Lung (tissue), 12 donors: ENCODE data around the gene TEX51. TPM values are rescaled to one million over a fixed set of nuclear protein-coding genes. Genes with fewer than 3 reads are reported as not detected.

Source experiments
- ATAC-seq: fragments of 200-7000 bp; cut with Tn5 transposase; one replicate; pipeline ENCODE4 v1.9.1; 2020; ENCODE audit warnings: moderate number of reproducible peaks; ENCODE audit not compliant: insufficient read depth, low FRiP score
- DNase-seq, 3 donors: peaks; one replicate each; pipeline ENCODE4 v3.0.0-alpha.2; 2013 to 2017
- H3K27ac ChIP-seq, 2 donors: one replicate each; pipeline ENCODE4 v1.5.1; 2013; ENCODE audit warnings: mild to moderate bottlenecking in 2 of 2, moderate library complexity in 2 of 2, control low read depth in 1 of 2, inconsistent platforms in 1 of 2, low read depth in 1 of 2, low read length in 1 of 2
- H3K27me3 ChIP-seq, 3 donors: one replicate each; pipeline ENCODE4 v1.5.1; 2013; ENCODE audit warnings: low read length in 2 of 3; ENCODE audit not compliant: control insufficient read depth in 3 of 3, insufficient read depth in 3 of 3
- H3K36me3 ChIP-seq, 4 donors: one replicate each; pipeline ENCODE4 v1.5.1; 2013; ENCODE audit warnings: low read length in 4 of 4, mild to moderate bottlenecking in 1 of 4, moderate library complexity in 1 of 4; ENCODE audit not compliant: control insufficient read depth in 4 of 4, insufficient read depth in 4 of 4
- H3K4me1 ChIP-seq, 5 donors: one replicate each; pipeline ENCODE4 v1.5.1; 2013; ENCODE audit warnings: low read length in 5 of 5, mild to moderate bottlenecking in 2 of 5, moderate library complexity in 1 of 5; ENCODE audit not compliant: control insufficient read depth in 5 of 5, insufficient read depth in 5 of 5
- H3K4me3 ChIP-seq: one replicate; pipeline ENCODE4 v1.5.1; 2013; ENCODE audit warnings: mild to moderate bottlenecking, control low read depth, moderate library complexity
- H3K9ac ChIP-seq, 2 donors: one replicate each; pipeline ENCODE4 v1.5.1; 2013; ENCODE audit warnings: low read length in 2 of 2, control low read depth in 1 of 2; ENCODE audit not compliant: insufficient read depth in 1 of 2
- H3K9me3 ChIP-seq, 4 donors: one replicate each; pipeline ENCODE4 v1.5.1; 2013; ENCODE audit warnings: low read length in 3 of 4, mild to moderate bottlenecking in 1 of 4, moderate library complexity in 1 of 4; ENCODE audit not compliant: control insufficient read depth in 4 of 4, insufficient read depth in 3 of 4
- WGBS, 2 donors: extraction: QIAGEN DNeasy Blood & Tissue Kit; methylation state at CpG; one replicate each; pipeline ENCODE4 v1.1.7; 2013; 5-methylcytosine and 5-hydroxymethylcytosine counted together
- polyA plus RNA-seq, 2 donors: library from polyadenylated mRNA; stranded (reverse); fragments of 200-250 nt; gene quantifications; one replicate each; pipeline ENCODE4 v1.2.1, GENCODE V29; 2013
- total RNA-seq, 2 donors: library from RNA; depleted of rRNA in 1 of 2; stranded (reverse); fragments of >200 nt in 1 of 2; gene quantifications; one replicate each; pipeline ENCODE4 v1.2.1, GENCODE V29; 2014 to 2021
- TF ChIP-seq, protein P1 (sequence below): IDR thresholded peaks from 2 replicates; pipeline ENCODE4 v1.5.1; 2012; ENCODE audit warnings: mild to moderate bottlenecking; ENCODE audit errors: control extremely low read depth, extremely low read depth
- donor health status: control.
- donor health status: control.
- donor health status: Bipolar disorder and iron deficiency.
- donor health status: healthy.
- donor health status: DM: yes; HTN: yes; CAD: no.

The TEX51 gene
- total and polyA plus RNA-seq, 4 donors, result not detected

DNA sequence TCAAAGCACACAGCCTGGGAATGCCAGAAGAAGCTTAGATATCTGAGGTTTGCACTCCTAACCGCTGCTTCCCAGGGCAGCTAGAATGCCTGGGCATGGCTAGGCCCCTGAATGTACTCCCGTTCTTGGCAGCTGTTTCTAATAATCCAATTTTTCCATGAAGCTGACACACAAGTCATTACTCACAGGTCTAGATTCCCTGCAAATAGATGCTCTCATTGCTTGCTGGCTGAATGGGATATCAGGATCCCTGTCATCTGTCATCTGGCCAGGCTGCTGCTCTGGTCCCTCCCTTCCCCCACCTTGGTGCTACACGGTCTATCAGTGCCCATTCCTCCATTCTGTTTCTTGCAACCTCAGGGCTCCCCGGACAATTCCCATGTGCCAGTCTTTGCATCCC lies 40.7 kb upstream of the TEX51 start:
- no peak for DNase-seq
- H3K27ac ChIP-seq, result no peak overlapping the region
- H3K4me3 ChIP-seq, result no peak overlapping the region
- no peaks in the 10 kb centered on the region for H3K36me3 ChIP-seq
- H3K9ac ChIP-seq, result no peak overlapping the region
- no peak for ATAC-seq
- no peaks in the 10 kb centered on the region for H3K27me3 ChIP-seq
- H3K4me1 ChIP-seq, result peaks cover 0 to 3% (median 0%) of the 10 kb centered on the region in 5 donors
- TF ChIP-seq, protein P1, sequence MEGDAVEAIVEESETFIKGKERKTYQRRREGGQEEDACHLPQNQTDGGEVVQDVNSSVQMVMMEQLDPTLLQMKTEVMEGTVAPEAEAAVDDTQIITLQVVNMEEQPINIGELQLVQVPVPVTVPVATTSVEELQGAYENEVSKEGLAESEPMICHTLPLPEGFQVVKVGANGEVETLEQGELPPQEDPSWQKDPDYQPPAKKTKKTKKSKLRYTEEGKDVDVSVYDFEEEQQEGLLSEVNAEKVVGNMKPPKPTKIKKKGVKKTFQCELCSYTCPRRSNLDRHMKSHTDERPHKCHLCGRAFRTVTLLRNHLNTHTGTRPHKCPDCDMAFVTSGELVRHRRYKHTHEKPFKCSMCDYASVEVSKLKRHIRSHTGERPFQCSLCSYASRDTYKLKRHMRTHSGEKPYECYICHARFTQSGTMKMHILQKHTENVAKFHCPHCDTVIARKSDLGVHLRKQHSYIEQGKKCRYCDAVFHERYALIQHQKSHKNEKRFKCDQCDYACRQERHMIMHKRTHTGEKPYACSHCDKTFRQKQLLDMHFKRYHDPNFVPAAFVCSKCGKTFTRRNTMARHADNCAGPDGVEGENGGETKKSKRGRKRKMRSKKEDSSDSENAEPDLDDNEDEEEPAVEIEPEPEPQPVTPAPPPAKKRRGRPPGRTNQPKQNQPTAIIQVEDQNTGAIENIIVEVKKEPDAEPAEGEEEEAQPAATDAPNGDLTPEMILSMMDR, result no peak
- H3K9me3 ChIP-seq, result peaks cover 0 to 4% (median 0%) of the 10 kb centered on the region in 4 donors
- WGBS, 2 donors, result 79 to 83% methylated on average over 4 of the region's 4 CpGs

DNA sequence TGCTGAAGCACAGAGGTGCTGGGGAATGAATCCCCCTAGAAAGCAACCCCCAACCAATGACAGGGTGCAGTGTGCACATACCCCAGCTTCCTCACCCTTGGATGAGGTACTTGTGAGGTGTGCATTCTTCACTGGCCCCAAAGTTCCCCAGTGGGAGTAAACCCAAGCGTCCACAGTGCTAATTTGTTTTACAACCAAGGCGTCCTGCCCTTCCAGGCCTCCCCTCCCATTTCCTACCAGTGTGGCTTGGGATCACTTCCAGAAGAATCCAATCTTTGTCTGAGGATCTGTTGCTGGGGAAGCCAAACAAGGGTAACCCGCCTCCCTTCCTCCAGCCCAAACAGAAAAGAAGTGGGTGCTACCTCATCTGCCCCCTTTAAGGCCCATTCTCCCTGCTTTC lies 40.3 kb upstream of the TEX51 start:
- no peak overlapping the region for H3K9ac ChIP-seq
- peaks cover 0 to 3% (median 0%) of the 10 kb centered on the region in 5 donors for H3K4me1 ChIP-seq
- H3K27ac ChIP-seq, result no peak overlapping the region
- no peaks in the 10 kb centered on the region for H3K36me3 ChIP-seq
- H3K9me3 ChIP-seq, result peaks cover 0 to 4% (median 0%) of the 10 kb centered on the region in 4 donors
- no peaks in the 10 kb centered on the region for H3K27me3 ChIP-seq
- TF ChIP-seq, protein P1, result no peak
- no peak for ATAC-seq
- no peak for DNase-seq
- 64 to 81% methylated on average over 3 of the region's 3 CpGs for WGBS, 2 donors
- no peak overlapping the region for H3K4me3 ChIP-seq

DNA sequence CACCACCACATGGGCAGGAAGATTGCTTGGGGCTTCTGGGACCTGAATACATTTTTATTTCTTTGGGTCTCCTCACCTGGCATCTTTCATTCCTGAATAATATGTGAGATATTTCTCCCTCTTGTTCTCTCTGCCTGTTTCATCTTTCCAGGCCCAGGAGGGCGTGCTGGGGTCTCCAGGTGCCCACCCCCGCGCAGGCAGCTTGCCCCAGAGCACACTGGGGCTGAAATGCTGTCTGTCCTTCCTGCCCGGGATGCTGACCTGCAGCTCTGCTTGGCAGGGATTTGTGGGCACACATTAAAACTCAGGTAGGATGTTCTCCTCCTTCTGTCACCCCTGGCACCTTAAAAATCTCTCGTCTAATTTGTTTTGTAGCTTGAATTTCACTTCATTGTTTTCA lies 39.7 kb upstream of the TEX51 start:
- TF ChIP-seq, protein P1, result no peak
- no peak overlapping the region for H3K9ac ChIP-seq
- no peak overlapping the region for H3K4me3 ChIP-seq
- H3K36me3 ChIP-seq, result no peaks in the 10 kb centered on the region
- DNase-seq (no peak), ATAC-seq (no peak)
- 68 to 81% methylated on average over 5 of the region's 5 CpGs for WGBS, 2 donors
- H3K27ac ChIP-seq, result no peak overlapping the region
- peaks cover 0 to 4% (median 0%) of the 10 kb centered on the region in 4 donors for H3K9me3 ChIP-seq
- no peaks in the 10 kb centered on the region for H3K27me3 ChIP-seq
- peaks cover 0 to 3% (median 0%) of the 10 kb centered on the region in 5 donors for H3K4me1 ChIP-seq

DNA sequence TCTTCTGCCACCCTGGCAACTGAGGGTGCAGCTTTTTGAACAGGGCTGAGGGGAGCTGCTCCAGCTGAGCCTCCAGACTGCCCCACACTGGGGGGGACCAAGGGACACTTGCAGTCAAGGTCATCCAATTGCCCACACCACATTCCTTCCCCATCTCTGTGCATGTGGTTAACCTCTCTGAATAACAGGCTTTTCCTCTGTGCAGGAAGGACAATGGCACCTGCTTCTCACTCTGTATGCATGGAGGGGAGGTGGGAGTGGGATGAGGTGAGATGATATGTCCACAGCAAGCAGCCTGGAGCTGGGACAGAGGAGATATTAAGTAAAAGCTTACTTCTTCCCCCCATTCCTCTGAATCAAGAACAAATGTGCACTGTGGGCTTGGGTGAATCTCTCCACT lies 39.1 kb upstream of the TEX51 start:
- ATAC-seq (no peak), DNase-seq (no peak)
- H3K4me3 ChIP-seq, result no peak overlapping the region
- H3K9me3 ChIP-seq, result peaks cover 0 to 4% (median 0%) of the 10 kb centered on the region in 4 donors
- H3K27ac ChIP-seq, result no peak overlapping the region
- no peak overlapping the region for H3K9ac ChIP-seq
- TF ChIP-seq, protein P1, result no peak
- H3K27me3 ChIP-seq, result no peaks in the 10 kb centered on the region
- H3K36me3 ChIP-seq, result no peaks in the 10 kb centered on the region
- peaks cover 0 to 3% (median 0%) of the 10 kb centered on the region in 5 donors for H3K4me1 ChIP-seq
